GM18498 (cell line): ENCODE data around the gene PPP5C.
A peak's percentile ranks its signal among the peaks of the same experiment; 100 is the strongest.
"Not testable (repeated sequence)": the region's sequence is repeated elsewhere in the genome, so short reads cannot be mapped to it uniquely, and the experiment has no call there.

Experiments
- ATAC-seq: cut with Tn5 transposase; IDR thresholded peaks from one replicate; pipeline ENCODE4 v1.9.1; 2021; ENCODE audit warnings: mild to moderate bottlenecking, moderate library complexity; ENCODE audit not compliant: unreplicated experiment

Gene PPP5C

GRCh38 chr19:46346821-46347571 is at the start of gene PPP5C:
Gene PPP5C, plus strand, starts transcription at chr19:46347087. Its CDS starts 10 bp downstream, at chr19:46347097.
- peak; percentile 68 for ATAC-seq

- ATAC-seq: no peak
These were observed 49.0 kb upstream of the PPP5C start for GRCh38 chr19:46297700-46298478.

GRCh38 chr19:46298479-46299003 is 48.3 kb upstream of the PPP5C start:
- ATAC-seq: no peak

- no peak for ATAC-seq
These were observed 47.8 kb upstream of the PPP5C start for GRCh38 chr19:46299004-46299509.

GRCh38 chr19:46299695-46300094 is 47.2 kb upstream of the PPP5C start:
- no peak for ATAC-seq

- no peak for ATAC-seq
These were observed 43.6 kb upstream of the PPP5C start for GRCh38 chr19:46303322-46303690.

GRCh38 chr19:46303691-46304397 is 43.0 kb upstream of the PPP5C start:
- ATAC-seq: no peak

GRCh38 chr19:46306501-46306900 is 40.4 kb upstream of the PPP5C start:
- no peak for ATAC-seq

- no peak for ATAC-seq
These were observed 38.4 kb upstream of the PPP5C start for GRCh38 chr19:46308510-46308909.

GRCh38 chr19:46309056-46309455 is 37.8 kb upstream of the PPP5C start:
- no peak for ATAC-seq

- no peak for ATAC-seq
These were observed 35.4 kb upstream of the PPP5C start for GRCh38 chr19:46311444-46311843.

- not testable (repeated sequence) for ATAC-seq
These were observed 33.1 kb upstream of the PPP5C start for GRCh38 chr19:46313540-46314469.

- no peak for ATAC-seq
These were observed 29.5 kb upstream of the PPP5C start for GRCh38 chr19:46317339-46317738.

GRCh38 chr19:46319613-46320012 is 27.3 kb upstream of the PPP5C start:
- ATAC-seq: no peak

- ATAC-seq: no peak
These were observed 26.3 kb upstream of the PPP5C start for GRCh38 chr19:46320559-46320958.

- no peak for ATAC-seq
These were observed 25.2 kb upstream of the PPP5C start for GRCh38 chr19:46321653-46322052.

GRCh38 chr19:46323227-46323626 is 23.7 kb upstream of the PPP5C start:
- not testable (repeated sequence) for ATAC-seq

- no peak for ATAC-seq
These were observed 22.6 kb upstream of the PPP5C start for GRCh38 chr19:46324277-46324676.

- no peak for ATAC-seq
These were observed 20.3 kb upstream of the PPP5C start for GRCh38 chr19:46326608-46327007.

GRCh38 chr19:46328079-46328478 is 18.8 kb upstream of the PPP5C start:
- ATAC-seq: no peak
